IPS DF 4.7 (cell line): Measurements from ENCODE around the gene MRPL10.
"Not testable (repeated sequence)": the region's sequence is repeated elsewhere in the genome, so short reads cannot be mapped to it uniquely, and the experiment has no call there.

Experiments used
- DNase-seq: peaks from one replicate; pipeline ENCODE4 v3.0.0-alpha.2; 2013; ENCODE audit warnings: low spot score; ENCODE audit errors: extremely low read depth

MRPL10 gene

GRCh38 chr17:47792979-47793378 lies 38.4 kb downstream of the MRPL10 start:
- DNase-seq, result no peak

- DNase-seq, result no peak
These were observed 38.9 kb downstream of the MRPL10 start for GRCh38 chr17:47792457-47792856.

GRCh38 chr17:47791025-47791424 lies 40.3 kb downstream of the MRPL10 start:
- DNase-seq, result no peak

- DNase-seq, result no peak
These were observed 41.5 kb downstream of the MRPL10 start for GRCh38 chr17:47789611-47790561.

- DNase-seq, result no peak
These were observed 45.7 kb downstream of the MRPL10 start for GRCh38 chr17:47785538-47786123.

GRCh38 chr17:47781397-47781796 lies 49.9 kb downstream of the MRPL10 start:
- no peak for DNase-seq

- DNase-seq, result no peak
These were observed 53.1 kb downstream of the MRPL10 start for GRCh38 chr17:47778184-47778635.

GRCh38 chr17:47776330-47777197 lies 54.8 kb downstream of the MRPL10 start:
- DNase-seq, result no peak

GRCh38 chr17:47774987-47775580 lies 56.3 kb downstream of the MRPL10 start:
- no peak for DNase-seq

- no peak for DNase-seq
These were observed 57.0 kb downstream of the MRPL10 start for GRCh38 chr17:47774331-47774730.

- not testable (repeated sequence) for DNase-seq
These were observed 57.7 kb downstream of the MRPL10 start for GRCh38 chr17:47773649-47774048.
